SK-N-SH (cell line): ENCODE results near the gene TOX2. TPM values are rescaled to one million over a fixed set of nuclear protein-coding genes. Genes with fewer than 3 reads are reported as not detected.

ENCODE experiments used
- CTCF ChIA-PET: fragments of 300-600, 350-600 bp; formaldehyde crosslinking; extraction: SDS; loops from one replicate; lab custom pipeline; 2021; lab: Yijun Ruan, JAX
- POLR2A ChIA-PET: fragments of 350-600 bp; sonication (Branson Sonifier 250); formaldehyde crosslinking; extraction: SDS; loops from one replicate; lab custom pipeline; 2020; ENCODE audit warnings: antibody characterized with exemption, inconsistent platforms; lab: Yijun Ruan, JAX
- DNase-seq: peaks from one replicate; pipeline ENCODE4 v3.0.0; 2012
- H2AFZ ChIP-seq: fragments of 200-600 bp; sonication (generic); 2 replicates; pipeline ENCODE4 v1.8.1; 2016; ENCODE audit warnings: antibody characterized with exemption, mild to moderate bottlenecking, low read depth
- H3F3A ChIP-seq: fragments of 200-600 bp; sonication (generic); replicated peaks from 2 replicates; pipeline ENCODE3; 2016; ENCODE audit warnings: antibody characterized with exemption, mild to moderate bottlenecking; ENCODE audit not compliant: insufficient read depth
- H3K27ac ChIP-seq, 2 experiments: fragments of 200-500 bp in 1 of 2; fragments of 200-600 bp in 1 of 2; sonication (Bioruptor generic) in 1 of 2; sonication (generic), shearing (Covaris generic) in 1 of 2; 2 replicates each; pipeline versions ENCODE4 v1.5.1 to v1.6.1; 2014 to 2016; ENCODE audit warnings: low read depth in 2 of 2, inconsistent platforms in 1 of 2, low read length in 1 of 2, mild to moderate bottlenecking in 1 of 2, mixed read lengths in 1 of 2
- H3K27me3 ChIP-seq: fragments of 200-600 bp; sonication (generic), shearing (Covaris generic); 2 replicates; pipeline ENCODE4 v1.6.1; 2016; ENCODE audit warnings: mixed run types; ENCODE audit not compliant: insufficient read depth
- H3K36me3 ChIP-seq, 2 experiments: fragments of 200-500 bp in 1 of 2; fragments of 200-600 bp in 1 of 2; sonication (Bioruptor generic) in 1 of 2; sonication (generic) in 1 of 2; replicated peaks in 1 of 2; 2 replicates each; pipeline versions ENCODE3 to v1.5.1; 2014 to 2016; ENCODE audit warnings: low read length in 1 of 2, mild to moderate bottlenecking in 1 of 2; ENCODE audit not compliant: insufficient read depth in 2 of 2, control insufficient read depth in 1 of 2
- H3K4me1 ChIP-seq, 2 experiments: fragments of 200-500 bp in 1 of 2; fragments of 200-600 bp in 1 of 2; sonication (Bioruptor generic) in 1 of 2; sonication (generic), shearing (Covaris generic) in 1 of 2; 2 replicates each; pipeline versions ENCODE4 v1.5.1 to v1.6.1; 2014 to 2016; ENCODE audit warnings: low read depth in 1 of 2, low read length in 1 of 2, mixed run types in 1 of 2; ENCODE audit not compliant: insufficient read depth in 2 of 2, control insufficient read depth in 1 of 2
- H3K4me2 ChIP-seq: fragments of 200-600 bp; sonication (generic), shearing (Covaris generic); 2 replicates; pipeline ENCODE4 v1.6.1; 2017; ENCODE audit warnings: mixed run types
- H3K4me3 ChIP-seq, 2 experiments: fragments of 200-500 bp in 1 of 2; fragments of 200-600 bp in 1 of 2; sonication (Bioruptor generic) in 1 of 2; sonication (generic), shearing (Covaris generic) in 1 of 2; 2 replicates each; pipeline versions ENCODE4 v1.5.1 to v1.8.1; 2014 to 2016; ENCODE audit warnings: low read depth in 2 of 2, inconsistent platforms in 1 of 2, low read length in 1 of 2, mild to moderate bottlenecking in 1 of 2, mixed read lengths in 1 of 2, moderate library complexity in 1 of 2
- H3K79me2 ChIP-seq: fragments of 200-600 bp; sonication (generic); 2 replicates; pipeline ENCODE4 v1.8.1; 2017; ENCODE audit warnings: mild to moderate bottlenecking; ENCODE audit not compliant: insufficient read depth
- H3K9ac ChIP-seq: fragments of 200-600 bp; sonication (generic); 2 replicates; pipeline ENCODE4 v1.6.1; 2017; ENCODE audit warnings: mixed run types
- H3K9me2 ChIP-seq: fragments of 200-600 bp; sonication (generic); 2 replicates; pipeline ENCODE4 v1.6.1; 2017; ENCODE audit warnings: mixed run types
- H3K9me3 ChIP-seq: fragments of 200-600 bp; sonication (generic); 2 replicates; pipeline ENCODE4 v1.6.1; 2017; ENCODE audit warnings: mixed run types, mild to moderate bottlenecking, moderate library complexity
- H4K20me1 ChIP-seq: fragments of 200-600 bp; sonication (generic); 2 replicates; pipeline ENCODE4 v1.6.1; 2017; ENCODE audit warnings: mild to moderate bottlenecking, mixed run types; ENCODE audit not compliant: insufficient read depth
- FOXJ3 ChIP-seq: sonication (generic); formaldehyde crosslinking; IDR thresholded peaks from 2 replicates; pipeline ENCODE4 v1.5.1; 2020; ENCODE audit warnings: mild to moderate bottlenecking, missing genetic modification reagents
- FOXM1 ChIP-seq: IDR thresholded peaks from 2 replicates; pipeline ENCODE4 v1.4.0; 2012; ENCODE audit warnings: low read depth, mild to moderate bottlenecking
- MEF2A ChIP-seq: IDR thresholded peaks from 2 replicates; pipeline ENCODE4 v1.4.0; 2012; ENCODE audit warnings: low read depth, borderline replicate concordance
- MXI1 ChIP-seq: IDR thresholded peaks from 2 replicates; pipeline ENCODE4 v1.6.1; 2012; ENCODE audit warnings: mild to moderate bottlenecking, low read depth, low read length, improper control_type of control experiment
- NFIC ChIP-seq: IDR thresholded peaks from 2 replicates; pipeline ENCODE4 v1.4.0; 2012; ENCODE audit warnings: borderline replicate concordance
- RAD21 ChIP-seq: IDR thresholded peaks from 2 replicates; pipeline ENCODE4 v1.6.1; 2012; ENCODE audit warnings: mild to moderate bottlenecking, low read length
- REST ChIP-seq: IDR thresholded peaks from 2 replicates; pipeline ENCODE4 v1.6.1; 2012; ENCODE audit warnings: mild to moderate bottlenecking, low read depth, low read length, moderate library complexity
- SIN3A ChIP-seq: IDR thresholded peaks from 2 replicates; pipeline ENCODE4 v1.6.1; 2012; ENCODE audit warnings: low read depth, mild to moderate bottlenecking, low read length, moderate library complexity, borderline replicate concordance
- USF1 ChIP-seq: IDR thresholded peaks from 2 replicates; pipeline ENCODE4 v1.4.0; 2012; ENCODE audit warnings: low read depth, borderline replicate concordance
- YY1 ChIP-seq: IDR thresholded peaks from 2 replicates; pipeline ENCODE4 v1.4.0; 2012; ENCODE audit warnings: low read depth, mild to moderate bottlenecking
- WGBS: methylation state at CpG from one replicate; pipeline ENCODE4 v1.1.6; 2017; ENCODE audit warnings: low lambda C conversion rate; 5-methylcytosine and 5-hydroxymethylcytosine counted together
- polyA plus RNA-seq, 3 experiments: library from polyadenylated mRNA; depleted of rRNA; stranded (reverse); fragments of >200 nt; gene quantifications; 2 replicates each; pipeline ENCODE4 v1.2.3, GENCODE V29; 2012
- TF ChIP-seq, protein P1 (sequence below): fragments of 150-350 bp; IDR thresholded peaks from 2 replicates; pipeline ENCODE4 v1.6.1; 2016; ENCODE audit warnings: mild to moderate bottlenecking, low read depth, low read length
- TF ChIP-seq, protein P2 (sequence below): fragments of 150-350 bp; IDR thresholded peaks from 2 replicates; pipeline ENCODE4 v1.6.1; 2017; ENCODE audit warnings: antibody characterized with exemption, low read length, low read depth, borderline replicate concordance

The TOX2 gene
- polyA plus RNA-seq, 1 of the 3 experiments (the other 2 are of a cell fraction) = 15.4 TPM

- Histone ChIP-seq H3K4me3 (no peak overlapping the region), H4K20me1 (no peaks in the 10 kb centered on the region), H3K9me3 (no peaks in the 10 kb centered on the region), H3K4me2 (no peak overlapping the region), H3K4me1 (peaks cover 5 to 15% of the 10 kb centered on the region in 2 experiments; a peak in 2 of 4 replicates), H3K9ac (no peak overlapping the region), H3K36me3 (no peaks in the 10 kb centered on the region), H3K9me2 (no peaks in the 10 kb centered on the region), H3K27me3 (no peaks in the 10 kb centered on the region), H3K79me2 (no peaks in the 10 kb centered on the region), H3K27ac (no peak overlapping the region), H3F3A (no peaks in the 10 kb centered on the region), H2AFZ (no peak overlapping the region)
- ChIA-PET CTCF (no interaction called here), POLR2A (no interaction called here)
- TF ChIP-seq FOXJ3 (CRISPR knock-in tag) = no peak
- TF ChIP-seq NFIC = no peak
- TF ChIP-seq USF1 = no peak
- no peak for TF ChIP-seq REST
- TF ChIP-seq RAD21 = no peak
- TF ChIP-seq FOXM1 = no peak
- TF ChIP-seq, protein P1, sequence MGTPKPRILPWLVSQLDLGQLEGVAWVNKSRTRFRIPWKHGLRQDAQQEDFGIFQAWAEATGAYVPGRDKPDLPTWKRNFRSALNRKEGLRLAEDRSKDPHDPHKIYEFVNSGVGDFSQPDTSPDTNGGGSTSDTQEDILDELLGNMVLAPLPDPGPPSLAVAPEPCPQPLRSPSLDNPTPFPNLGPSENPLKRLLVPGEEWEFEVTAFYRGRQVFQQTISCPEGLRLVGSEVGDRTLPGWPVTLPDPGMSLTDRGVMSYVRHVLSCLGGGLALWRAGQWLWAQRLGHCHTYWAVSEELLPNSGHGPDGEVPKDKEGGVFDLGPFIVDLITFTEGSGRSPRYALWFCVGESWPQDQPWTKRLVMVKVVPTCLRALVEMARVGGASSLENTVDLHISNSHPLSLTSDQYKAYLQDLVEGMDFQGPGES = no peak
- TF ChIP-seq MEF2A = no peak
- no peak for TF ChIP-seq SIN3A
- no peak for TF ChIP-seq MXI1
- TF ChIP-seq YY1 = no peak
- TF ChIP-seq, protein P2, sequence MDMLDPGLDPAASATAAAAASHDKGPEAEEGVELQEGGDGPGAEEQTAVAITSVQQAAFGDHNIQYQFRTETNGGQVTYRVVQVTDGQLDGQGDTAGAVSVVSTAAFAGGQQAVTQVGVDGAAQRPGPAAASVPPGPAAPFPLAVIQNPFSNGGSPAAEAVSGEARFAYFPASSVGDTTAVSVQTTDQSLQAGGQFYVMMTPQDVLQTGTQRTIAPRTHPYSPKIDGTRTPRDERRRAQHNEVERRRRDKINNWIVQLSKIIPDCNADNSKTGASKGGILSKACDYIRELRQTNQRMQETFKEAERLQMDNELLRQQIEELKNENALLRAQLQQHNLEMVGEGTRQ = no peak
- DNase-seq = no peak
- WGBS = 91% methylated on average over 4 of the region's 4 CpGs
Observed at GRCh38 chr20:43979576-43980105, 65.0 kb downstream of the TOX2 start.
